T-helper 22 cell (primary cell): ENCODE data around the gene DNAJC4.
A peak's percentile ranks its signal among the peaks of the same experiment; 100 is the strongest.

Experiments used
- DNase-seq: peaks from one replicate; pipeline ENCODE4 v3.0.0-alpha.2; 2020; ENCODE audit warnings: low read depth

The DNAJC4 gene

GRCh38 chr11:64258946-64259532 is 28.7 kb downstream of the DNAJC4 start:
- no peak for DNase-seq

DNA sequence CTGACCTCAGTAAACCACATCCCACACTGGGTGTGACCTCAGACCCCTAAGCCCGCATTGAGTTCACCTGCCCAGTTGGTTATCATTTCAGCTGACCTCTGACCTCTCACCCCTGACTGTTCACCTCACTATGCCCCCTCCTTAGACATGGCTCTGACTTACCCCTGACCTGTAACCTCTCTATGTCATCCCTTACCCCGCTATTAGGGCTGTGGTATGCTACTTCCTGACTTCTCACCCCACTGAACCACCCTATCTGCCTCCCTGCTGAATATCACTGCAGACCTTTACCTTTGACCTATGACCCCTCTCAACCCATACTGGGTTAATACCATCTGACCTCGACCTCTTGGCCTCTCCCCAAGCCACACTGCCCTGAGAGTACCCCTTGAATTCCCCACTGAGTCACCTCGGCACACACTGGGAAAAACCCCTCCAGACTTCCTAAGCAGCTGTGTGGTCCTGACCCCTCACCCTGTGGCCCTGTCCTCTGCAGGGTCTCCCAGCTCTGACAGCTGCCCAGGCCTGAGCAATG is 29.3 kb downstream of the DNAJC4 start:
- DNase-seq, result no peak

- no peak for DNase-seq
These were observed 29.9 kb downstream of the DNAJC4 start for GRCh38 chr11:64260147-64260708.

DNA sequence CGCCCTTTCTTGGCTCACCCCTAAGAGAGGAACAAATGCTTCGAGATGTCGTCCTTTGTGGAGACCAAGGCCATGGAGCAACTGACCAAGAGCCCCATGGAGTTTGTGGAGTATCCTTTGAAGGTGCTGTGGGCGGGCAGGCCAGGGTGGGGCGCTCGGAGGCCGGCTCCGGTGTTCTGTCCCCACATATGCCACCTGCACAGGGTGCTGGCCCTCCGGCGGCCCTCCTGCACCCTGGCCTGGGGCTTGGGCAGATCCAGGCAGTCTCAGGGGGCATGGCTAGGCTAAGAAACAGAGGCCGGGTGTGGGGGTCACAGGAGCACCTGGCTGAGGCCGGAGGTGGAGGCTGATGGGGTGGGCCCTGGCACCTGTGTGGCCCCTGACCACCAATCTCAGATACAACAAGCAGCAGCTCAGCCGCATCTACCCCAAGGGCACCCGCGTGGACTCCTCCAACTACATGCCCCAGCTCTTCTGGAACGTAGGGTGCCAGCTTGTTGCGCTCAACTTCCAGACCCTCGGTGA is 31.3 kb downstream of the DNAJC4 start:
- DNase-seq, result no peak

GRCh38 chr11:64262271-64263002 is 32.1 kb downstream of the DNAJC4 start:
- no peak for DNase-seq

DNA sequence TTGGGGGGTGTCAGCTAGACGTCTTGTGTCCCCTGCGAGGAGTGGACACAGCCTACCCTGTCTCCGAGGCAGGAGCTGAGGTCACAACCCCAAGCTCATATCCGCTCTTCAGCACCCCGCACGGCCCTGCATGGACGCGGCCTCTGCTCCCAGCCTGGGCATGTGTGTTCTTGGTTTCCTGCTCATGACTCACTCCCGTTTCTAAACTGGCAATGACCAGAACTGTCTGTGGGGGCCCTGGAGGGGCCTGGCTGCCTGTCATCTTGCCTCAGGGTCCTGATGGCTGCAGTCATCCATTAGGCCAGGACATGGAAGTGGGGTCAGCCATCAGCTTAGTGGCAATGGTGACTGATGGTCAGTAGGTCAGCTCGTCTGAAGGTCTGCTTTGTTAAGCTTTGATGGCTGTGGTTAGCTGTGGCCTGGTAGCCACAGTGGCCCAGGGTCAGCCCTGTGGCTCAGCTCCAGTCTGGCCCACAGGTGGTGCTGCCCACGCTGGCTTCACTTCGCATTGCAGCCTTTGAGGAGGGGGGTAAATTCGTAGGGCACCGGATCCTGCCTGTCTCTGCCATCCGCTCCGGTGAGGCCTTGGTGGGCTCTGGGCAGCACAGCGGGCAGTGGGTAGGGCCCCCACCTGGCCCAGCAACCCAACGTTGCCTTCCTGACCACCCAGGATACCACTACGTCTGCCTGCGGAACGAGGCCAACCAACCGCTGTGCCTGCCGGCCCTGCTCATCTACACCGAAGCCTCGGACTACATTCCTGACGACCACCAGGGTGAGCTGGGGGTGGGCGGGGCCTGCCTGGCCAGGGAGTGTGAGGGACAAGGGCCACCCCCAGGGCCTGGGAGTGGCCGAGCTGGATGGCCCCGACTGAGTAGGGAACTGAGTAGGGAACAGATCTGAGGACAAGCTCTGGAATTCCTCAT is 32.9 kb downstream of the DNAJC4 start:
- DNase-seq, result no peak

GRCh38 chr11:64263947-64264317 is 33.6 kb downstream of the DNAJC4 start:
- DNase-seq, result no peak

GRCh38 chr11:64264371-64264852 is 34.1 kb downstream of the DNAJC4 start:
- no peak for DNase-seq

GRCh38 chr11:64265176-64266160 is 35.1 kb downstream of the DNAJC4 start:
- DNase-seq, result no peak

DNA sequence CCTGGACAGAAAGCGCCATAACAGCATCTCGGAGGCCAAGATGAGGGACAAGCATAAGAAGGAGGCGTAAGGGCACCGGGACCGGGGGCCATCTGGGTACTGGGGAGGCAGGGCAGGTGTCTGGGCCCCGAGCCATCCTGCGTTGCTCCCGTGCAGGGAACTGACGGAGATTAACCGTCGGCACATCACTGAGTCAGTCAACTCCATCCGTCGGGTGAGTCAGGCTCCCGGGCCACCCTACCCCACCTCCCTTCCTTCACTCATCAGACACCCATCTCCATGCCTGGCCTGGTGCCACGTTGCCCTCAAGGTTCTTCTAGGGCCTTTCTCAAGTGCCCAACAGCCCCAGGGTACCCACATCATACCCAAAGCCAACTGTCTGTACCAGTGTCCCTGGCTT is 36.0 kb downstream of the DNAJC4 start:
- no peak for DNase-seq

DNA sequence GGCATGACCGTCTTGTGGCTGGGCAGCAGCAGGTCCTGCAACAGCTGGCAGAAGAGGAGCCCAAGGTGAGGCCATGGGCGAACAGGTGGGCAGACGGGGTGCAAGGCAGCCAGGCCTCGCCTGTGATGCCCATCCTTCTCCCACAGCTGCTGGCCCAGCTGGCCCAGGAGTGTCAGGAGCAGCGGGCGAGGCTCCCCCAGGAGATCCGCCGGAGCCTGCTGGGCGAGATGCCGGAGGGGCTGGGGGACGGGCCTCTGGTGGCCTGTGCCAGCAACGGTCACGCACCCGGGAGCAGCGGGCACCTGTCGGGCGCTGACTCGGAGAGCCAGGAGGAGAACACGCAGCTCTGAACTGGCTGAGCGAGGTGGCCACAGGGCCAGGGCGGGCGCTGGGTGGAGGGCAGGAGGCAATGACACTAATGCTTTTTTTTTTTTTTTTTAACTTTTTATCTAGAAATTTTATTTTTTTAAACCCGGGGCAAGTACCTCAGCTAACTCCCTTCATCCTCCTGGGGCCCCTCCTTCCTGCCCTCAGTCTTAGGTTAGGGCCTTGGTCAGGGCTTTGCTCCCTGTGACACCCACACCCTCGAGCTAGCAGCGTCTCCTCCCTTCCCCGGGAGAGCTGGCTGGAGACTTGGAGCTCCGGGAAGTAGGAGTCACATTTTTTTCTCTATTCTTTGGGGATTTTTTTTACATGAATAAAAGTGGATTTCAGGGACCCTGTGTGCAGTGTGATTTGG is 37.0 kb downstream of the DNAJC4 start:
- no peak for DNase-seq

DNA sequence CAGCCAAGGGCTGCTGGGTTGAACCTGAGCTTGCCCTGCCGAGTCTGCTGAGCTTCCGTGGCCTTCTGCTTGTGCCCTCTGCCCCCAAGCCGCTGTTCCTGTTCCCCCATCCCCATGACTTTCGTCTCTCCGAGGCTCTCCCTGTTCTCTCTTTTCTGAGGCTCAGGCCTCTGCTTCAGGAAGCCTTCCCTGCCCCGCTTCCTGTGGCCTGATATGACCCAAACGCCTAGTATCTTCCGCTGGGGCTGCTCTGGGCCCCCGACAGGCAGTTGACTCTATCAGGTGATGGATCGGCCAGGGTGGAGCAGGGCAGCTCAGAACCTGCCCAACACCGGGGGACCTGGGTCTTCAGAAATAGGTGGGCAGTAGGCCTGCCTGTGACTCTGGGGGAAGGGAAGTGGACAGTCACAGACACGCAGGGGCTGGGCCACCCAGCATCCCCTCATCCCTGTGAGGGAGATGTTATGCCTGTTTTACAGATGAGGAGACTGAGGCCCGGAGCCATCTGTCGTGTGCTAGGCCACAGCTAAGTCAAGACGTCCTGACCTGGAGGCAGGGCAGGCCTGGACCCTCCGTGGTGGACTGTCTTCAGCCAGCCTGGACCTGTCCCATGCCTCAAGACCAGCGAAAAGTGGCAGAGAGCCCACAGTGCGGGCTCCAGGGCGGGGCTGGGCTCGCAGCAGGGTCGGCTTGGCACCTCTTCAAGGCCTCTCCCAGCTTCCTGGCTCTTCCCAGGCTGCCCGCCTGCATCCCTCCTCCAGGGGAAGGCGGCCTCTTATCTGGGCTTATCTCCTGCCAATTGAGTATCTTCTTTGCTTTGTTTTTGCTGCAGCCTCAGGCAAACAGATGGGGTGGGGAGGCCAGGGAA is 37.9 kb downstream of the DNAJC4 start:
- no peak for DNase-seq

DNA sequence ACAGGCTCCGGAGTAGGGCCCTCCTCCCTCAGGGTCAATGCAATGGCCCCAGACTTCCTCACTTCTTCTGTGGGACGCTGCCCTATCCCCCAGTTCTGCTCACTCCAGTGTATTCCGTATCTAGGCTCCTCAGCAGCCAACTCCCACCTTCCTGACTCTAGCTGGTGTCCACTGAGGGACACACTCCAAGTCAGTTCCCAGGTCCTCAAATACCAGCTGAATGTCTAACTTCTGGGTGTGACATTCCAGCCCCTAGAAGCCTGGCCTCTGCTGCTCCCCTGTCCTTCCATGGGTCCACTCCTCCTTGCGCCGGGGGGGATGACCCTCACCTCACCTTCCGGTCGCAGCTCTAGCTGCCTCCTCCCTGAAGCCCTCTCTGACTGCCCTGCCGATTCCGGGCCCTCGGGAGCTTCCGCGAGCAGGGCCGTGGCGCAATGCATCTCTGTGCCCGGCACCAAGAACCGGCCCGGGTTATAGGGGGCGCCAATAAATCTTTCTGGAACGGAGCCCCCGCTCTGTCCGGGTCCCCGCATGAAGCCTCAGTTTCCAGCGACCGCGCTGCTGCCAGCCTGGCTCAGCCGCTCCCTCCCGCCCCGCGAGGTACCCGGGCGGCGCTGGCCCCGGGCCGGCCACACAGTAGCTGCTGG is 38.7 kb downstream of the DNAJC4 start:
- DNase-seq, result no peak

- peak; percentile 97 for DNase-seq
These were observed 39.3 kb downstream of the DNAJC4 start for GRCh38 chr11:64269540-64270220.

GRCh38 chr11:64275031-64275800 is 44.9 kb downstream of the DNAJC4 start:
- DNase-seq, result no peak

GRCh38 chr11:64275841-64276240 is 45.5 kb downstream of the DNAJC4 start:
- DNase-seq, result no peak
